Gastroesophageal sphincter (tissue), 3 donors: ENCODE results near the gene LINGO3.

Experiments
- POLR2A ChIP-seq, 2 donors: fragments of 450-650 bp; IDR thresholded peaks; one replicate each; pipeline ENCODE4 v1.6.1; 2017; ENCODE audit warnings: antibody characterized with exemption in 2 of 2, mild to moderate bottlenecking in 2 of 2, moderate library complexity in 1 of 2
- POLR2AphosphoS5 ChIP-seq: sonication (generic); formaldehyde crosslinking; IDR thresholded peaks from one replicate; pipeline ENCODE4 v1.6.1; 2017; ENCODE audit warnings: antibody characterized with exemption
- TF ChIP-seq, protein P1 (sequence below), 4 experiments: fragments of 200-600 bp in 2 of 4; fragments of 450-650 bp in 2 of 4; sonication (generic) in 1 of 4; IDR thresholded peaks; one replicate each; pipeline ENCODE4 v1.5.1; 2017 to 2019; ENCODE audit warnings: antibody characterized with exemption in 4 of 4, mild to moderate bottlenecking in 2 of 4, moderate library complexity in 2 of 4

DNA sequence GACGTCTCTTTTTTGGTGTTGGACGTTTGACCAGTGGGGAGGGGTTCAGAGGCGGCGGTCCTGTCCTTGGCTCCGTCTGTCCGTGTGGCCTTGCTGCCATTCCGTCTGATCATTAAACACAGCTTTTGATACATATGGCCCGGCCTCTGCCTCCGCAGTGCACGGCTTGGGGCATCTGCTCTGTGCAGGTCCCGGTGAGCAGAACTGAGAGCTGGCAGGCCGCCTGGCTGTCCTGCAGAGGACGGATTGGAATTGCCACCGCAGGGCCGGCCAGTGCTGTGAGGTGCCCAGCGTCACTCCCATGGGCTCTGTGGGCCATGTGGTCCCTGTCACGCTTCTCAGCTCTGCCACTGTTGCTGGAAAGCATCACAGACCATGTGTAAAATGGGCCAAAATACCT is 46.7 kb upstream of the LINGO3 start:
- TF ChIP-seq, protein P1, sequence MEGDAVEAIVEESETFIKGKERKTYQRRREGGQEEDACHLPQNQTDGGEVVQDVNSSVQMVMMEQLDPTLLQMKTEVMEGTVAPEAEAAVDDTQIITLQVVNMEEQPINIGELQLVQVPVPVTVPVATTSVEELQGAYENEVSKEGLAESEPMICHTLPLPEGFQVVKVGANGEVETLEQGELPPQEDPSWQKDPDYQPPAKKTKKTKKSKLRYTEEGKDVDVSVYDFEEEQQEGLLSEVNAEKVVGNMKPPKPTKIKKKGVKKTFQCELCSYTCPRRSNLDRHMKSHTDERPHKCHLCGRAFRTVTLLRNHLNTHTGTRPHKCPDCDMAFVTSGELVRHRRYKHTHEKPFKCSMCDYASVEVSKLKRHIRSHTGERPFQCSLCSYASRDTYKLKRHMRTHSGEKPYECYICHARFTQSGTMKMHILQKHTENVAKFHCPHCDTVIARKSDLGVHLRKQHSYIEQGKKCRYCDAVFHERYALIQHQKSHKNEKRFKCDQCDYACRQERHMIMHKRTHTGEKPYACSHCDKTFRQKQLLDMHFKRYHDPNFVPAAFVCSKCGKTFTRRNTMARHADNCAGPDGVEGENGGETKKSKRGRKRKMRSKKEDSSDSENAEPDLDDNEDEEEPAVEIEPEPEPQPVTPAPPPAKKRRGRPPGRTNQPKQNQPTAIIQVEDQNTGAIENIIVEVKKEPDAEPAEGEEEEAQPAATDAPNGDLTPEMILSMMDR (IDR thresholded peaks at IDR 0.05): no peak
- TF ChIP-seq POLR2A (IDR thresholded peaks at IDR 0.05): no peak
- TF ChIP-seq POLR2AphosphoS5: no peak
